HepG2 (cell line): Measurements from ENCODE around the gene SGMS1. TPM values are rescaled to one million over a fixed set of nuclear protein-coding genes. Genes with fewer than 3 reads are reported as not detected.

ENCODE experiments used
- ATAC-seq: fragments of 200-7000 bp; cut with Tn5 transposase; 3 replicates; pipeline ENCODE4 v1.9.1; 2020; ENCODE audit warnings: mild to moderate bottlenecking, moderate library complexity
- BruUV-seq: library from RNA; stranded (reverse); fragments of 400-500 nt; replicated peaks from 2 replicates; lab custom pipeline; 2021; lab: Mats Ljungman, UMichigan
- CTCF ChIA-PET: fragments of 300-600 bp; formaldehyde crosslinking; extraction: SDS; loops from one replicate; lab custom pipeline; 2021; ENCODE audit warnings: low total read pairs, inconsistent platforms, low intra/inter-chr PET ratio; lab: Yijun Ruan, JAX
- POLR2A ChIA-PET: fragments of 350-600 bp; sonication (Branson Sonifier 250); formaldehyde crosslinking; loops from one replicate; lab custom pipeline; 2020; ENCODE audit warnings: antibody characterized with exemption, inconsistent platforms; lab: Yijun Ruan, JAX
- DNase-seq: peaks from one replicate; pipeline ENCODE4 v3.0.0-alpha.2; 2015; ENCODE audit warnings: low spot score
- FAIRE-seq: peaks from 3 replicates; lab custom pipeline; 2011; peaks lifted over from hg19 to GRCh38; lab: Jason Lieb, UNC
- H2AFZ ChIP-seq: one replicate; pipeline ENCODE4 v1.6.1; 2011; ENCODE audit warnings: low read length, inconsistent platforms
- H3K27ac ChIP-seq: fragments of 300-600 bp; 3 replicates; pipeline ENCODE4 v1.8.0; 2011; ENCODE audit warnings: mixed run types, mild to moderate bottlenecking, mixed read lengths, low read length, inconsistent platforms; ENCODE audit not compliant: insufficient read depth; ENCODE audit errors: extremely low read length
- H3K27me3 ChIP-seq, 2 experiments: fragments of 200-600 bp in 1 of 2; 2 replicates in 1 of 2; 3 replicates in 1 of 2; pipeline versions ENCODE4 v1.6.0 to v1.8.0; 2011; ENCODE audit warnings: low read length in 2 of 2, mild to moderate bottlenecking in 2 of 2, moderate library complexity in 2 of 2, inconsistent platforms in 1 of 2; ENCODE audit not compliant: insufficient read depth in 2 of 2, control insufficient read depth in 1 of 2
- H3K36me3 ChIP-seq, 2 experiments: fragments of 200-600 bp in 1 of 2; replicated peaks in 1 of 2; 2 replicates in 1 of 2; 3 replicates in 1 of 2; pipeline versions ENCODE4 v1.5.1 to v1.8.0; 2011; ENCODE audit warnings: low read length in 2 of 2, inconsistent platforms in 1 of 2; ENCODE audit not compliant: insufficient read depth in 2 of 2, control insufficient read depth in 1 of 2
- H3K4me1 ChIP-seq: 2 replicates; pipeline ENCODE4 v1.5.1; 2012; ENCODE audit warnings: low read length, inconsistent platforms; ENCODE audit not compliant: insufficient read depth
- H3K4me2 ChIP-seq: 2 replicates; pipeline ENCODE4 v1.6.0; 2011; ENCODE audit warnings: low read depth, low read length, inconsistent platforms
- H3K4me3 ChIP-seq, 3 experiments: fragments of 200-600 bp in 1 of 3; sonication (generic), shearing (Covaris generic) in 1 of 3; replicated peaks in 1 of 3; 2 replicates each; pipeline ENCODE4 v1.5.1; 2011 to 2016; ENCODE audit warnings: low read length in 3 of 3, inconsistent platforms in 2 of 3, low read depth in 2 of 3, mild to moderate bottlenecking in 2 of 3, control low read depth in 1 of 3, mixed read lengths in 1 of 3; ENCODE audit not compliant: insufficient read depth in 1 of 3
- H3K79me2 ChIP-seq: one replicate; pipeline ENCODE4 v1.6.1; 2011; ENCODE audit warnings: low read length, inconsistent platforms; ENCODE audit not compliant: insufficient read depth
- H3K9ac ChIP-seq: 2 replicates; pipeline ENCODE4 v1.6.0; 2011; ENCODE audit warnings: mild to moderate bottlenecking, low read depth, low read length, inconsistent platforms; ENCODE audit not compliant: insufficient read depth
- H3K9me3 ChIP-seq: 2 replicates; pipeline ENCODE4 v1.5.1; 2012; ENCODE audit warnings: mild to moderate bottlenecking, low read length
- H4K20me1 ChIP-seq: 2 replicates; pipeline ENCODE4 v1.6.0; 2011; ENCODE audit warnings: inconsistent platforms, mild to moderate bottlenecking, low read length, moderate library complexity; ENCODE audit not compliant: insufficient read depth
- DR1 ChIP-seq: sonication (generic); formaldehyde crosslinking; IDR thresholded peaks from 2 replicates; pipeline ENCODE4 v1.8.0; 2021; ENCODE audit warnings: mild to moderate bottlenecking, missing genetic modification reagents, inconsistent platforms
- ESRRA ChIP-seq: sonication (generic); formaldehyde crosslinking; IDR thresholded peaks from 2 replicates; pipeline ENCODE4 v1.5.1; 2020; ENCODE audit warnings: mild to moderate bottlenecking, low read depth, missing genetic modification reagents
- FIP1L1 ChIP-seq: fragments of 200-400 bp; formaldehyde crosslinking; IDR thresholded peaks from 2 replicates; pipeline ENCODE4 v1.6.1; 2018; ENCODE audit warnings: low read depth, mild to moderate bottlenecking, low read length, moderate library complexity, borderline replicate concordance; ENCODE audit not compliant: insufficient read depth
- HNRNPL ChIP-seq: fragments of 200-400 bp; formaldehyde crosslinking; IDR thresholded peaks from 2 replicates; pipeline ENCODE4 v1.6.1; 2017; ENCODE audit warnings: mild to moderate bottlenecking, low read depth, low read length
- HOXA5 ChIP-seq: sonication (generic); formaldehyde crosslinking; IDR thresholded peaks from 2 replicates; pipeline ENCODE4 v1.4.0; 2020; ENCODE audit warnings: missing genetic modification reagents
- TAF15 ChIP-seq: fragments of 200-400 bp; formaldehyde crosslinking; IDR thresholded peaks from one replicate; pipeline ENCODE4 v1.6.1; 2018; ENCODE audit warnings: mild to moderate bottlenecking, low read depth, low read length; ENCODE audit not compliant: poor library complexity, severe bottlenecking
- ZBTB10 ChIP-seq: sonication (generic); formaldehyde crosslinking; IDR thresholded peaks from 2 replicates; pipeline ENCODE4 v1.4.0; 2020; ENCODE audit warnings: missing genetic modification reagents, borderline replicate concordance
- ZKSCAN5 ChIP-seq: sonication (generic); formaldehyde crosslinking; IDR thresholded peaks from 2 replicates; pipeline ENCODE4 v1.5.1; 2020; ENCODE audit warnings: mild to moderate bottlenecking, missing genetic modification reagents
- ZMYM4 ChIP-seq: sonication (generic); formaldehyde crosslinking; IDR thresholded peaks from 2 replicates; pipeline ENCODE4 v1.8.1; 2023; ENCODE audit warnings: mild to moderate bottlenecking, missing genetic modification reagents
- ZNF281 ChIP-seq: sonication (generic); formaldehyde crosslinking; IDR thresholded peaks from 2 replicates; pipeline ENCODE4 v1.4.0; 2020; ENCODE audit warnings: missing genetic modification reagents, borderline replicate concordance
- ZNF570 ChIP-seq: sonication (generic); formaldehyde crosslinking; IDR thresholded peaks from 2 replicates; pipeline ENCODE4 v1.4.0; 2020; ENCODE audit warnings: mild to moderate bottlenecking, missing genetic modification reagents, borderline replicate concordance
- ZNF772 ChIP-seq: sonication (generic); formaldehyde crosslinking; IDR thresholded peaks from 2 replicates; pipeline ENCODE4 v1.5.0; 2020; ENCODE audit warnings: mild to moderate bottlenecking, missing genetic modification reagents
- ZNF782 ChIP-seq: sonication (generic); formaldehyde crosslinking; IDR thresholded peaks from 2 replicates; pipeline ENCODE4 v1.4.0; 2020; ENCODE audit warnings: missing genetic modification reagents, mild to moderate bottlenecking, borderline replicate concordance
- ZNF841 ChIP-seq: sonication (generic); formaldehyde crosslinking; IDR thresholded peaks from 2 replicates; pipeline ENCODE4 v1.8.1; 2023; ENCODE audit warnings: missing genetic modification reagents, borderline replicate concordance
- WGBS: methylation state at CpG from one replicate; pipeline ENCODE4 v1.1.6; 2017; ENCODE audit warnings: low lambda C conversion rate; 5-methylcytosine and 5-hydroxymethylcytosine counted together
- in situ Hi-C: cut with HindIII; loops from 2 replicates; pipeline ENCODE4 v1.10.0; 2017; ENCODE audit warnings: low pct_unique_long_range_greater_than_20kb; ENCODE audit not compliant: extremely low pct_ligation_motif_present
- intact Hi-C: fragments of 100-400 bp; cut with micrococcal nuclease; formaldehyde crosslinking; loops from one replicate; pipeline ENCODE4 v1.10.0; 2022; ENCODE audit not compliant: unreplicated experiment
- polyA plus RNA-seq, 8 experiments: library from polyadenylated mRNA; depleted of rRNA in 3 of 8; stranded (reverse) in 7 of 8; unstranded in 1 of 8; fragments of >200 nt; fragmentation: Illumina TruSeq in 4 of 8; extraction: Trizol in 4 of 8; gene quantifications; 2 replicates each; pipeline versions ENCODE4 v1.2.1 to v1.2.3, GENCODE V29; 2011 to 2016; ENCODE audit warnings: low read depth in 4 of 8, missing spikeins in 1 of 8, mixed read lengths in 1 of 8; ENCODE audit not compliant: insufficient read depth in 1 of 8
- total RNA-seq, 5 experiments: library from RNA; depleted of rRNA; stranded (reverse); fragments of >200 nt; fragmentation: Illumina TruSeq; extraction: Trizol; gene quantifications; 2 replicates each; pipeline ENCODE4 v1.2.3, GENCODE V29; 2016; ENCODE audit warnings: low read depth in 1 of 5
- TF ChIP-seq, protein P1 (sequence below): sonication (generic); formaldehyde crosslinking; IDR thresholded peaks from 2 replicates; pipeline ENCODE4 v1.4.0; 2020; ENCODE audit warnings: missing genetic modification reagents, mild to moderate bottlenecking, borderline replicate concordance

Gene SGMS1
- total and polyA plus RNA-seq, 2 of the 13 experiments (the other 11 are each of a cell fraction or from before 2014, with no cell fraction given) = 6.5 to 15.1 TPM

GRCh38 chr10:50522908-50523307 is 100.8 kb downstream of the SGMS1 start:
- BruUV-seq = no TSS peak
- Histone ChIP-seq H3K9me3 (no peaks in the 10 kb centered on the region), H3K4me1 (no peaks in the 10 kb centered on the region), H3K4me2 (no peak overlapping the region), H3K9ac (no peak overlapping the region), H2AFZ (no peak overlapping the region), H3K27me3 (no peaks in the 10 kb centered on the region), H3K36me3 (no peaks in the 10 kb centered on the region), H3K79me2 (no peaks in the 10 kb centered on the region), H4K20me1 (no peaks in the 10 kb centered on the region), H3K27ac (no peak overlapping the region), H3K4me3 (no peak overlapping the region)
- CTCF ChIA-PET = no interaction called here
- intact Hi-C loops = no loop called here
- in situ Hi-C loops = no loop called here
- POLR2A ChIA-PET = no interaction called here
- FAIRE-seq (no peak), DNase-seq (no peak), ATAC-seq (no peak)
- TF ChIP-seq ZNF782 (CRISPR knock-in tag) (no peak), ZKSCAN5 (CRISPR knock-in tag) (no peak), ZMYM4 (CRISPR knock-in tag) (no peak), ESRRA (CRISPR knock-in tag) (no peak), ZBTB10 (CRISPR knock-in tag) (no peak), FIP1L1 (no peak), HNRNPL (no peak), ZNF772 (CRISPR knock-in tag) (no peak), TAF15 (no peak), DR1 (CRISPR knock-in tag) (no peak), ZNF841 (no peak), HOXA5 (CRISPR knock-in tag) (no peak), ZNF281 (CRISPR knock-in tag) (no peak), ZNF570 (CRISPR knock-in tag) (no peak)
- TF ChIP-seq, protein P1, sequence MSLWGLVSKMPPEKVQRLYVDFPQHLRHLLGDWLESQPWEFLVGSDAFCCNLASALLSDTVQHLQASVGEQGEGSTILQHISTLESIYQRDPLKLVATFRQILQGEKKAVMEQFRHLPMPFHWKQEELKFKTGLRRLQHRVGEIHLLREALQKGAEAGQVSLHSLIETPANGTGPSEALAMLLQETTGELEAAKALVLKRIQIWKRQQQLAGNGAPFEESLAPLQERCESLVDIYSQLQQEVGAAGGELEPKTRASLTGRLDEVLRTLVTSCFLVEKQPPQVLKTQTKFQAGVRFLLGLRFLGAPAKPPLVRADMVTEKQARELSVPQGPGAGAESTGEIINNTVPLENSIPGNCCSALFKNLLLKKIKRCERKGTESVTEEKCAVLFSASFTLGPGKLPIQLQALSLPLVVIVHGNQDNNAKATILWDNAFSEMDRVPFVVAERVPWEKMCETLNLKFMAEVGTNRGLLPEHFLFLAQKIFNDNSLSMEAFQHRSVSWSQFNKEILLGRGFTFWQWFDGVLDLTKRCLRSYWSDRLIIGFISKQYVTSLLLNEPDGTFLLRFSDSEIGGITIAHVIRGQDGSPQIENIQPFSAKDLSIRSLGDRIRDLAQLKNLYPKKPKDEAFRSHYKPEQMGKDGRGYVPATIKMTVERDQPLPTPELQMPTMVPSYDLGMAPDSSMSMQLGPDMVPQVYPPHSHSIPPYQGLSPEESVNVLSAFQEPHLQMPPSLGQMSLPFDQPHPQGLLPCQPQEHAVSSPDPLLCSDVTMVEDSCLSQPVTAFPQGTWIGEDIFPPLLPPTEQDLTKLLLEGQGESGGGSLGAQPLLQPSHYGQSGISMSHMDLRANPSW (CRISPR knock-in tag) = no peak
- 89% methylated on average over 2 of the region's 2 CpGs for WGBS
